Right renal pelvis (tissue), 4 donors: ENCODE measurements around the gene NDOR1. TPM values are rescaled to one million over a fixed set of nuclear protein-coding genes. Genes with fewer than 3 reads are reported as not detected.
A peak's percentile ranks its signal among the peaks of the same experiment; 100 is the strongest.
"Not testable (repeated sequence)": the region's sequence is repeated elsewhere in the genome, so short reads cannot be mapped to it uniquely, and the experiment has no call there.

Experiments used
- DNase-seq, 4 donors: peaks; one replicate each; pipeline ENCODE4 v3.0.0-alpha.2; 2013; ENCODE audit warnings: low read depth in 4 of 4, low spot score in 3 of 4, missing footprints in 1 of 4
- polyA plus RNA-seq, 4 donors: library from polyadenylated mRNA; unstranded; fragments of 120-200 nt; gene quantifications; one replicate each; pipeline ENCODE4 v1.2.1, GENCODE V29; 2013; ENCODE audit not compliant: insufficient read length in 4 of 4

The NDOR1 gene
- polyA plus RNA-seq, 4 donors: 10.0 to 16.0 (median 10.9) TPM

- DNase-seq: no peak
Measured at GRCh38 chr9:137228968-137229896, 23.7 kb downstream of the NDOR1 start.

GRCh38 chr9:137229903-137230704 lies 24.6 kb downstream of the NDOR1 start:
- DNase-seq: no peak

DNA sequence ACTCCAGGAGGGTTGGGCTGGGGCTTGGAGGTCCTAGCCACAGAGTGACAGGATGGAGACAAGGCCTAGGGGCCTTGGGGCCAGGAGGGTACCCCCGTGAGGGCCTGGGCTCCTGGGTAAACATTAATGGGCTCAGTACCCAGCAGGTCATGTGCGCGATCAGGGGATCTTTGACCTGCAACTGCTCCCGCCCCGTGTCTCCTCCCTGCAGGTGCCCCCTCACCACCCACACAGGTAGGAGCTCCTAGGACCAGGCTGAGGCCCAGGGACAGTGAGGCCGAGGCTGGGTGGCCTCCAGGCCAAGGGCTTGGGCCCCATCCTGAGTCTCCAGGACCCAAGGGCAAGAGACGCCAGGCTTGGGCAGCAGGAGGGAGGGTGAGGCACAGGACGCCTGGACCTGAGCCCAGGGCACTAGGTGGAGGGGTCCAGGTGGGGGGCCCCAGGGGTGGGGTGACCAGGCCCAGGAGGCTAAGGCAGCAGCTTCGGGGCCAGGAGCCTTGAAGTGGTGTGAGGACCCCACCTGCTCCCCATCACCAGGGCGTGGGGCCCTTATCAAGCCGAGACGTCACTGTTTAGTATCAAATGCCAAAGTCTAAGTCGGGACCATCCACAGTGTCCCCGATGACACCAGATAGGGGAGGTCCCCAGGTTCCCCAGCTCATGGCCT lies 25.3 kb downstream of the NDOR1 start, which contains the start of gene SLC34A3:
TSS of gene SLC34A3 (plus strand) at position 197 of the 667 bp plus-strand sequence. CDS start 802 bp downstream, outside the sequence.
- no peak for DNase-seq

DNA sequence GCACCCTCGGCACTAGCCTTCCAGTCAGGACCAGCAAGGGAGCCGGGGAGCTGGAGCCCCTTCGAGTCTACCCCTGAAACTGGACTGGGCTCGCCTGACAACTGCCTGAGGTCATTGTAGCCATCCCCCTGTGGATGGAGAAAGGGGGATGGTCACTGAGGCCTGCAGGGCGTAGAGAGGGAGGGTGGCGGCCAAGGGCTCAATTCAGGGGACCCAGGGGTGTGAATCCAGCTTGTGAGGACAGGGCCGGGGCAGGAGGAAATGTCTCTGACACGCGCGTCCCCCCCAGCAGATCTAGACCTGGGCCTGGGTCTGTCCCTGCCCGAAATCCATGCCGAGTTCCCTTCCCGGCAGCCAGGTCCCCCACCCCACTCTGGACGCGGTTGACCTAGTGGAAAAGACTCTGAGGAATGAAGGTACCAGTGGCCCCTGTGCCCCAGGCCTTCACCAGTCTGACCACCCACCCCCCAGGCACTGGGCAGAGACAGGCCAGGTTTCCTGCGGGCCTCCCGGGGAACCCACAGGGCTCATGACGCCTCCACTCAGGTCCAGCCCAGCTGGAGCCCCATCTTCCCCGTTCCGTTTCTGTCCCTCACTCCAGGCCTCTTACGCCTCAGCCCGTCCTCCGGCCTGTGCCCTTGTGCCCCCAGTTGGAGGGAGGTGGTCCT lies 26.0 kb downstream of the NDOR1 start:
- DNase-seq: no peak

DNA sequence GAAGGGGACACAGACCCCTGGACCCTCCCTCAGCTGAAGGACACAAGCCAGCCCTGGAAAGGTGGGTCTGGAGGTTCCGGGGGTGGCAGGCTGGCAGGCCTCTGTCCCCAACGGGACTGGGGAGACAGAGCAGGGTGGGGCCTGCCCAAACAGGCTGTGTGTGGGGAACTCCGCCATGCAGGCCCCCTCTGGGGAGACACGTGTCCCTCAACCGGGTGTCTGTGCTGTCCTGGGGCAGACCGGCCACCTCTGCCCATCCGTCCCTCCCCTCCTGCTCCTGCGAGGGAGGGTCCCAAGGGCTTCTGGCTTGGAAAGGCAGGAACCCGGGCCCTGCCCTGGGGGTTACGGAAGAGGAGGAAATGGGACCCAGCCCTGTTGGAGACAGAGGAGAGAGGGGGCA lies 26.6 kb downstream of the NDOR1 start:
- no peak for DNase-seq

DNA sequence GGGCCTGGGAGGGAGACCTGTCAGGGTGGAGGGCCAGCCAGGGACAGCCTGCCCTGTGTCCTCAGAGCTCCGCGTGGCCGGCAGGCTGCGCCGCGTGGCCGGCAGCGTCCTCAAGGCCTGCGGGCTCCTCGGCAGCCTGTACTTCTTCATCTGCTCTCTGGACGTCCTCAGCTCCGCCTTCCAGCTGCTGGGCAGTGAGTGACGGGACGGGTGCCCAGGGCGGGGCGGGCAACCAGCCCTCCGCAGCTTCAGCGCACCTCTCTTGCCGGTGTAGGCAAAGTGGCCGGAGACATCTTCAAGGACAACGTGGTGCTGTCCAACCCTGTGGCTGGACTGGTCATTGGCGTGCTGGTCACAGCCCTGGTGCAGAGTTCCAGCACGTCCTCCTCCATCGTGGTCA lies 27.0 kb downstream of the NDOR1 start:
- DNase-seq: no peak

GRCh38 chr9:137233143-137233980 lies 27.9 kb downstream of the NDOR1 start:
- no peak for DNase-seq

DNA sequence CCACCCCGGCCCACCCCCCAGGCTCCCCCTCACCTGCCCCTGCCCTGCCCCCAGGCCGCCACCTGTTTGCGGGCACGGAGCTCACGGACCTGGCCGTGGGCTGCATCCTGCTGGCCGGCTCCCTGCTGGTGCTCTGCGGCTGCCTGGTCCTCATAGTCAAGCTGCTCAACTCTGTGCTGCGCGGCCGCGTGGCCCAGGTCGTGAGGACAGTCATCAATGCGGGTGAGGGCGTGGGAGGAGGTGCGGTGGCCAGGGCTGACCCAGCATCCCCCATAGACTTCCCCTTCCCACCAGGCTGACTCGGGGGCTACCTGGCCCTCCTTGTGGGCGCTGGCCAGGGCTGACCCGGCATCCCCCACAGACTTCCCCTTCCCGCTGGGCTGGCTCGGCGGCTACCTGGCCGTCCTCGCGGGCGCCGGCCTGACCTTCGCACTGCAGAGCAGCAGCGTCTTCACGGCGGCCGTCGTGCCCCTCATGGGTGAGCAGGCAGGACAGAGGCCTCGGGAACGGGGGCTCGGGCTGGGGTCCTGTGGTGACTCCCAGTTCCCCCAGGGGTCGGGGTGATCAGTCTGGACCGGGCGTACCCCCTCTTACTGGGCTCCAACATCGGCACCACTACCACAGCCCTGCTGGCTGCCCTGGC lies 28.7 kb downstream of the NDOR1 start:
- DNase-seq: no peak

DNA sequence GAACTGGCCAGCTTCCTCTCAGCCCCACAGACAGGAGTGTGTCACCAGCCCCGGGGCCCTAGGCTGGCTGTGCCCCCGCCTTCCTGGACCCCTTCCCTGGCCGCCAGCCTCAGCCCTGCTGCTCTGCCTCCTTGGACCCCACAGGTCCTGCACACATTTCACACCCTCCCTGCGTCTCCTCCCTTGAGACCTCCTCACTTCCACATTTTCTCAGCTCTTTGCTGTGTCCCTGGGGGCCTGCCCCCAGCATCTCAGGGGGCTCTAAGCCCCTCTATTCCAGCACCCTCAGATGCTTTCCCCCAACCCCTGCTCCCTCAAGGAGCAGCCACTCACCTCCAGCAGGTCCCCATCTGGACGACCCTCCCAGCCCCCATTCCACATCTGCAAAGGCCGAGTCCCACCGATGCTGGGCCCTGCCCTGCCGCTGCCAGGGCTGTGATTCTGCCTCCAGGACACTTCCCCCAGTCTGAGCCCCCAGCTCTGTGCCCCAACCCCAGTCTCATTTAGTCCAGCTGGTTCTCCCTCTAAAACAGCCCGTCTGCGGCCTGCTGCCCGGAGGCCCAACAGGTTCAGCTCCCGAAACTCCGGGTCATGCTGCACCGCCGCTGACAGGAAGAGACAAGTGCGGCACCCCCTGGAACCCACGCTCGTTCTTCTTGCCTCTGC lies 29.4 kb downstream of the NDOR1 start:
- no peak for DNase-seq

DNA sequence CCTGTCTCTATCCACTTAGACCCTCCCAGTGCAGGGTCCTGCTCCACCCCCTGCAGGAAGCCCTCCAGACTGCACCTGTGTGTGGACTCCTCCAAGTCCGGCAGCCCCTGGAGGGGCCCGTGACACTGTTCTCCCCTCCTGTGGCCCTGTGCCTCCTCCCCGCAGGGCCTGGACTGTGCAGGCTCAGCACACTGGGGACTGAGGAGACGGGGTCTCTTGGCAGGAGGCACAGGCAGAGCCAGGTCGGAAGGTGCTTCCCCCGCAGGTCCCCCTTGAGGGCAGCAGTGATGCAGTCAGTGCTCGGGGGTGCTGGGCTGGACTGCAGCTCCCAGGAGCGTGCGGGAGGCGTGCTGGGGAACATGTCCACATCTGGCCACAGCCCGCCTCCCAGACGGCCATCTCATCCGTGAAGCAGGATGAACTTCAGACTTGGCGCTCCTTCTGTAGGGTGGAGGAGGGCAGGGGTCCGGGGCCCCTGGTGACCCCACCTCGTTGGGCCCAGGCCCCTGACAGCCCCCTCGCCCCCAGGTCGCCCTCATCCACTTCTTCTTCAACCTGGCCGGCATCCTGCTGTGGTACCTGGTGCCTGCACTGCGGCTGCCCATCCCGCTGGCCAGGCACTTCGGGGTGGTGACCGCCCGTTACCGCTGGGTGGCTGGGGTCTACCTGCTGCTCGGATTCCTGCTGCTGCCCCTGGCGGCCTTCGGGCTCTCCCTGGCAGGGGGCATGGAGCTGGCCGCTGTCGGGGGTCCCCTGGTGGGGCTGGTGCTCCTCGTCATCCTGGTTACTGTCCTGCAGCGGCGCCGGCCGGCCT lies 30.1 kb downstream of the NDOR1 start:
- DNase-seq: no peak

- peak; percentile 67 to 81 (median 72) for DNase-seq
Measured at GRCh38 chr9:137236238-137236935, 30.9 kb downstream of the NDOR1 start.

DNA sequence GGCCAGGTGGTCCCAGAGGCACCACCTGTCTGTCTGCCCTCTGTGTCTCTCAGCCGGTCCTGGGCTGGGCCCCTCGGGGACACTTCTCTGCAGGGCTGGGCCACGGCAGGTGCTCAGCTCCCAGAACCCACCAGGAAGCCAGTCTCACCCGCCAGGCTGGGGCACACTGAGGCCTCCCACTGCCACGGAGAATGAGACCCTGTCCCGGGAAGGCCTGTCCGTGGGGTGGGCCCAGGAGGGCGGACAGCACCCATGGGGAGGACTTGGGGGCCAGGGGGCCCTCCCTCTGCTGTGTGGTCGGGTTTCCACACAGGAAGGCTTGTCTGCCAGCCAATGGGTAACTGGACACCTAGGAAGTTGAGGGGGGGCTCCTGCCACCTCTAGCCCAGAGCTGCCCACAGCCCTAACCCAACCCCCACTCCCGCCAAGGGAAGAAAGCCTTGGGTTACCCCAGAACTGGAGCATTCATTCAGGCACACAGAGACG lies 31.5 kb downstream of the NDOR1 start:
- DNase-seq: no peak

- DNase-seq: no peak
Measured at GRCh38 chr9:137237759-137238726, 32.5 kb downstream of the NDOR1 start.

GRCh38 chr9:137239541-137240200 lies 34.2 kb downstream of the NDOR1 start:
- DNase-seq: not testable (repeated sequence)

GRCh38 chr9:137240318-137240840 lies 34.9 kb downstream of the NDOR1 start:
- peak in 2 of 4 donors; percentile 49 to 53 for DNase-seq
